D721Med (cell line): ENCODE results near the gene CMYA5.
"Not testable (repeated sequence)": the region's sequence is repeated elsewhere in the genome, so short reads cannot be mapped to it uniquely, and the experiment has no call there.

Source experiments
- DNase-seq: peaks from one replicate; pipeline ENCODE4 v3.0.0; 2011; ENCODE audit warnings: low spot score; ENCODE audit not compliant: insufficient read length
- FAIRE-seq: peaks from 2 replicates; lab custom pipeline; 2011; peaks lifted over from hg19 to GRCh38; lab: Jason Lieb, UNC
- CTCF ChIP-seq: IDR thresholded peaks from 2 replicates; pipeline ENCODE4 v1.5.1; 2012; ENCODE audit warnings: mild to moderate bottlenecking, control low read depth; ENCODE audit not compliant: insufficient read depth; ENCODE audit errors: missing control alignments

CMYA5 gene

GRCh38 chr5:79759436-79759835 is 69.8 kb downstream of the CMYA5 start:
- no peak for FAIRE-seq
- TF ChIP-seq CTCF: no peak
- no peak for DNase-seq

GRCh38 chr5:79759848-79760247 is 70.2 kb downstream of the CMYA5 start:
- TF ChIP-seq CTCF: no peak
- DNase-seq (no peak), FAIRE-seq (no peak)

- no peak for TF ChIP-seq CTCF
- DNase-seq: no peak
- FAIRE-seq: no peak
These were observed 73.3 kb downstream of the CMYA5 start for GRCh38 chr5:79762929-79763328.

GRCh38 chr5:79764147-79764546 is 74.5 kb downstream of the CMYA5 start:
- DNase-seq, FAIRE-seq: not testable (repeated sequence)

GRCh38 chr5:79771387-79771786 is 81.8 kb downstream of the CMYA5 start:
- FAIRE-seq (no peak), DNase-seq (no peak)
- TF ChIP-seq CTCF: no peak

- no peak for TF ChIP-seq CTCF
- DNase-seq (no peak), FAIRE-seq (no peak)
These were observed 83.0 kb downstream of the CMYA5 start for GRCh38 chr5:79772651-79773050.

GRCh38 chr5:79773612-79774011 is 84.0 kb downstream of the CMYA5 start:
- FAIRE-seq: no peak
- DNase-seq: no peak
- no peak for TF ChIP-seq CTCF
